Measurements from ENCODE around the gene TMEM107.
A peak's percentile ranks its signal among the peaks of the same experiment; 100 is the strongest.

The TMEM107 gene

GRCh38 chr17:8162997-8163977 is 12.9 kb downstream of the TMEM107 start:
- Histone ChIP-seq H3F3A (ENCODE audit: insufficient read depth, low read length) (peaks cover 19% of the 10 kb centered on the region), H3K36me3 (replicated peaks; ENCODE audit: insufficient read depth, low read length) (no peaks in the 10 kb centered on the region), H4K20me1 (ENCODE audit: insufficient read depth, low read length) (no peaks in the 10 kb centered on the region), H3K27me3 (replicated peaks; ENCODE audit: insufficient read depth, low read length) (no peaks in the 10 kb centered on the region), H3K9me3 (replicated peaks; ENCODE audit: insufficient read depth, low read length) (no peaks in the 10 kb centered on the region), H3K9ac (ENCODE audit: low read length) (peak overlapping the region; percentile 100), H3K27ac (ENCODE audit: low read length) (peak overlapping the region; percentile 38), H3K79me2 (ENCODE audit: low read length) (peaks cover 32% of the 10 kb centered on the region), H3K9me2 (replicated peaks; ENCODE audit: insufficient read depth, low read length) (no peaks in the 10 kb centered on the region), H3K4me1 (ENCODE audit: low read length) (peaks cover 17% of the 10 kb centered on the region), H3K4me2 (ENCODE audit: low read depth, low read length) (peak overlapping the region; percentile 100), H3K4me3 (ENCODE audit: low read length) (peak overlapping the region; percentile 100), H2AFZ (ENCODE audit: low read length) (peak overlapping the region; percentile 100)
- TF ChIP-seq EZH2phosphoT487 (IDR thresholded peaks at IDR 0.05; ENCODE audit: low read length) (no peak), CTCF (IDR thresholded peaks at IDR 0.05; ENCODE audit: low read length) (no peak)
- DNase-seq = no peak

GRCh38 chr17:8162233-8162996 is 13.8 kb downstream of the TMEM107 start, which contains the start of gene VAMP2:
Gene VAMP2, minus strand, starts transcription at chr17:8162948. Its CDS starts 69 bp downstream, at chr17:8162879.
- peak; percentile 69 for DNase-seq
- Histone ChIP-seq H3K4me2 (ENCODE audit: low read depth, low read length) (peak within 1 kb of the TSS; percentile 100), H3K9me2 (replicated peaks; ENCODE audit: insufficient read depth, low read length) (no peaks in the 10 kb centered on the region), H3K36me3 (replicated peaks; ENCODE audit: insufficient read depth, low read length) (no peaks in the 10 kb centered on the region), H3K4me1 (ENCODE audit: low read length) (peaks cover 17% of the 10 kb centered on the region), H3K27ac (ENCODE audit: low read length) (peak within 1 kb of the TSS; percentile 65), H3K9me3 (replicated peaks; ENCODE audit: insufficient read depth, low read length) (no peaks in the 10 kb centered on the region), H4K20me1 (ENCODE audit: insufficient read depth, low read length) (no peaks in the 10 kb centered on the region), H3K79me2 (ENCODE audit: low read length) (peaks cover 32% of the 10 kb centered on the region), H3K27me3 (replicated peaks; ENCODE audit: insufficient read depth, low read length) (no peaks in the 10 kb centered on the region), H3K9ac (ENCODE audit: low read length) (peak within 1 kb of the TSS; percentile 100), H3K4me3 (ENCODE audit: low read length) (peak within 1 kb of the TSS; percentile 100), H3F3A (ENCODE audit: insufficient read depth, low read length) (peaks cover 24% of the 10 kb centered on the region), H2AFZ (ENCODE audit: low read length) (peak within 1 kb of the TSS; percentile 100)
- TF ChIP-seq EZH2 (optimal IDR thresholded peaks at IDR 0.05; ENCODE audit: low read depth, low read length) = no peak
- TF ChIP-seq EZH2phosphoT487 (IDR thresholded peaks at IDR 0.05; ENCODE audit: low read length) = no peak
- no peak for TF ChIP-seq CTCF (IDR thresholded peaks at IDR 0.05; ENCODE audit: low read length)

- no peaks in the 10 kb centered on the region for H3K9me3 ChIP-seq (replicated peaks; ENCODE audit: insufficient read depth, low read length)
- H2AFZ ChIP-seq (ENCODE audit: low read length) = no peak overlapping the region
- peak overlapping the region; percentile 65; the same call in 1 of the 2 replicates for H3K27ac ChIP-seq (ENCODE audit: low read length)
- H3K9me2 ChIP-seq (replicated peaks; ENCODE audit: insufficient read depth, low read length) = no peaks in the 10 kb centered on the region
- peaks cover 29% of the 10 kb centered on the region for H3F3A ChIP-seq (ENCODE audit: insufficient read depth, low read length)
- H4K20me1 ChIP-seq (ENCODE audit: insufficient read depth, low read length) = no peaks in the 10 kb centered on the region
- H3K9ac ChIP-seq (ENCODE audit: low read length) = peak overlapping the region; percentile 100
- no peak for TF ChIP-seq EZH2phosphoT487 (IDR thresholded peaks at IDR 0.05; ENCODE audit: low read length)
- TF ChIP-seq EZH2 (optimal IDR thresholded peaks at IDR 0.05; ENCODE audit: low read depth, low read length) = no peak
- no peak for TF ChIP-seq CTCF (IDR thresholded peaks at IDR 0.05; ENCODE audit: low read length)
- peak overlapping the region; percentile 100 for H3K4me3 ChIP-seq (ENCODE audit: low read length)
- H3K79me2 ChIP-seq (ENCODE audit: low read length) = peaks cover 32% of the 10 kb centered on the region
- peaks cover 17% of the 10 kb centered on the region for H3K4me1 ChIP-seq (ENCODE audit: low read length)
- DNase-seq = no peak
- no peaks in the 10 kb centered on the region for H3K27me3 ChIP-seq (replicated peaks; ENCODE audit: insufficient read depth, low read length)
- no peaks in the 10 kb centered on the region for H3K36me3 ChIP-seq (replicated peaks; ENCODE audit: insufficient read depth, low read length)
- H3K4me2 ChIP-seq (ENCODE audit: low read depth, low read length) = peak overlapping the region; percentile 93
Measured at GRCh38 chr17:8161289-8162232, 14.6 kb downstream of the TMEM107 start.

Data from MM.1S (cell line).